ENCODE results near the gene AOAH. TPM values are rescaled to one million over a fixed set of nuclear protein-coding genes. Genes with fewer than 3 reads are reported as not detected.
A peak's percentile ranks its signal among the peaks of the same experiment; 100 is the strongest.
"Not testable (repeated sequence)": the region's sequence is repeated elsewhere in the genome, so short reads cannot be mapped to it uniquely, and the experiment has no call there.

Gene AOAH
- total and polyA plus RNA-seq, 2 experiments from 2014 or later: not detected

GRCh38 chr7:36473454-36474282 lies 250.6 kb downstream of the AOAH start:
- Histone ChIP-seq H3F3A (ENCODE audit: insufficient read depth) (0 out of 2 replicates have a peak, but pooled peaks cover 2% of the 10 kb centered on the region), H2AFZ (no peak overlapping the region), H3K4me3 (no peak overlapping the region), H3K9me2 (ENCODE audit: insufficient read depth) (no peaks in the 10 kb centered on the region), H3K9me3 (ENCODE audit: low read depth) (no peaks in the 10 kb centered on the region), H4K20me1 (ENCODE audit: insufficient read depth) (no peaks in the 10 kb centered on the region), H3K4me1 (ENCODE audit: insufficient read depth) (no peaks in the 10 kb centered on the region), H3K36me3 (ENCODE audit: low read depth) (no peaks in the 10 kb centered on the region), H3K4me2 (ENCODE audit: unreplicated experiment) (no peak overlapping the region), H3K27ac (no peak overlapping the region), H3K27me3 (replicated peaks; ENCODE audit: insufficient read depth) (0 out of 2 replicates have a peak, but pooled peaks cover 3% of the 10 kb centered on the region), H3K9ac (no peak overlapping the region), H3K79me2 (ENCODE audit: insufficient read depth) (no peaks in the 10 kb centered on the region)
- peak; percentile 51 for DNase-seq
- in situ Hi-C loops (cut with MboI): no loop called here
- WGBS, 2 experiments (ENCODE audit: low coverage in 1 of 2, low lambda C conversion rate in 2 of 2, missing lambda C conversion rate in 2 of 2): 48 to 53% methylated on average over 11 to 12 of the region's 12 CpGs
- no peak for TF ChIP-seq EZH2phosphoT487 (IDR thresholded peaks at IDR 0.05; ENCODE audit: insufficient read depth, low read depth)
- TF ChIP-seq EZH2 (IDR thresholded peaks at IDR 0.05; ENCODE audit: insufficient read depth, poor library complexity, severe bottlenecking): no peak

GRCh38 chr7:36472141-36472729 lies 252.1 kb downstream of the AOAH start:
- H3K9ac ChIP-seq: no peak overlapping the region
- H2AFZ ChIP-seq: no peak overlapping the region
- no peak overlapping the region for H3K4me2 ChIP-seq (ENCODE audit: unreplicated experiment)
- 0 out of 2 replicates have a peak, but pooled peaks cover 3% of the 10 kb centered on the region for H3K27me3 ChIP-seq (replicated peaks; ENCODE audit: insufficient read depth)
- H3K9me2 ChIP-seq (ENCODE audit: insufficient read depth): no peaks in the 10 kb centered on the region
- H3K9me3 ChIP-seq (ENCODE audit: low read depth): no peaks in the 10 kb centered on the region
- in situ Hi-C loops (cut with MboI): no loop called here
- 63 to 67% methylated on average over 3 of the region's 3 CpGs for WGBS, 2 experiments (ENCODE audit: low coverage in 1 of 2, low lambda C conversion rate in 2 of 2, missing lambda C conversion rate in 2 of 2)
- no peaks in the 10 kb centered on the region for H3K4me1 ChIP-seq (ENCODE audit: insufficient read depth)
- H3K27ac ChIP-seq: no peak overlapping the region
- H3K4me3 ChIP-seq: no peak overlapping the region
- DNase-seq: no peak
- H4K20me1 ChIP-seq (ENCODE audit: insufficient read depth): no peaks in the 10 kb centered on the region
- 0 out of 2 replicates have a peak, but pooled peaks cover 3% of the 10 kb centered on the region for H3F3A ChIP-seq (ENCODE audit: insufficient read depth)
- no peaks in the 10 kb centered on the region for H3K79me2 ChIP-seq (ENCODE audit: insufficient read depth)
- no peaks in the 10 kb centered on the region for H3K36me3 ChIP-seq (ENCODE audit: low read depth)
- TF ChIP-seq EZH2phosphoT487 (IDR thresholded peaks at IDR 0.05; ENCODE audit: insufficient read depth, low read depth) (no peak), EZH2 (IDR thresholded peaks at IDR 0.05; ENCODE audit: insufficient read depth, poor library complexity, severe bottlenecking) (no peak)

GRCh38 chr7:36469236-36469635 lies 255.1 kb downstream of the AOAH start:
- Histone ChIP-seq H3K27me3 (replicated peaks; ENCODE audit: insufficient read depth) (peaks cover 6% of the 10 kb centered on the region; the same call in 1 of the 2 replicates), H3K4me2 (ENCODE audit: unreplicated experiment) (no peak overlapping the region), H4K20me1 (ENCODE audit: insufficient read depth) (no peaks in the 10 kb centered on the region), H3K4me1 (ENCODE audit: insufficient read depth) (no peaks in the 10 kb centered on the region), H3K9me2 (ENCODE audit: insufficient read depth) (no peaks in the 10 kb centered on the region), H3F3A (ENCODE audit: insufficient read depth) (0 out of 2 replicates have a peak, but pooled peaks cover 3% of the 10 kb centered on the region), H3K27ac (no peak overlapping the region), H3K9me3 (ENCODE audit: low read depth) (no peaks in the 10 kb centered on the region), H3K9ac (no peak overlapping the region), H2AFZ (no peak overlapping the region), H3K36me3 (ENCODE audit: low read depth) (no peaks in the 10 kb centered on the region), H3K79me2 (ENCODE audit: insufficient read depth) (no peaks in the 10 kb centered on the region), H3K4me3 (no peak overlapping the region)
- in situ Hi-C loops (cut with MboI): no loop called here
- DNase-seq: no peak
- TF ChIP-seq EZH2phosphoT487 (IDR thresholded peaks at IDR 0.05; ENCODE audit: insufficient read depth, low read depth) (no peak), EZH2 (IDR thresholded peaks at IDR 0.05; ENCODE audit: insufficient read depth, poor library complexity, severe bottlenecking) (no peak)

GRCh38 chr7:36468370-36469101 lies 255.8 kb downstream of the AOAH start:
- H3K4me2 ChIP-seq (ENCODE audit: unreplicated experiment): no peak overlapping the region
- in situ Hi-C loops (cut with MboI): no loop called here

GRCh38 chr7:36466001-36466400 lies 258.3 kb downstream of the AOAH start:
- in situ Hi-C loops (cut with MboI): not testable (repeated sequence)

More at GRCh38 chr7:36468370-36469101, 255.8 kb downstream of the AOAH start:
- Histone ChIP-seq H3K79me2 (ENCODE audit: insufficient read depth) (no peaks in the 10 kb centered on the region), H3K9me2 (ENCODE audit: insufficient read depth) (no peaks in the 10 kb centered on the region), H2AFZ (no peak overlapping the region), H3K9ac (no peak overlapping the region), H3K27ac (no peak overlapping the region), H3K4me1 (ENCODE audit: insufficient read depth) (no peaks in the 10 kb centered on the region), H3K4me3 (no peak overlapping the region), H3F3A (ENCODE audit: insufficient read depth) (0 out of 2 replicates have a peak, but pooled peaks cover 3% of the 10 kb centered on the region), H3K9me3 (ENCODE audit: low read depth) (no peaks in the 10 kb centered on the region), H3K27me3 (replicated peaks; ENCODE audit: insufficient read depth) (peaks cover 13% of the 10 kb centered on the region; the same call in 1 of the 2 replicates), H4K20me1 (ENCODE audit: insufficient read depth) (no peaks in the 10 kb centered on the region), H3K36me3 (ENCODE audit: low read depth) (no peaks in the 10 kb centered on the region)
- peak; percentile 28 for DNase-seq
- no peak for TF ChIP-seq EZH2 (IDR thresholded peaks at IDR 0.05; ENCODE audit: insufficient read depth, poor library complexity, severe bottlenecking)
- TF ChIP-seq EZH2phosphoT487 (IDR thresholded peaks at IDR 0.05; ENCODE audit: insufficient read depth, low read depth): no peak
- 48 to 52% methylated on average over 2 of the region's 2 CpGs for WGBS, 2 experiments (ENCODE audit: low coverage in 1 of 2, low lambda C conversion rate in 2 of 2, missing lambda C conversion rate in 2 of 2)

More at GRCh38 chr7:36466001-36466400, 258.3 kb downstream of the AOAH start:
- H3F3A ChIP-seq (ENCODE audit: insufficient read depth); H3K36me3 ChIP-seq (ENCODE audit: low read depth); DNase-seq; H2AFZ ChIP-seq; H4K20me1 ChIP-seq (ENCODE audit: insufficient read depth); H3K27ac ChIP-seq; H3K4me1 ChIP-seq (ENCODE audit: insufficient read depth); H3K79me2 ChIP-seq (ENCODE audit: insufficient read depth); H3K9ac ChIP-seq; H3K4me2 ChIP-seq (ENCODE audit: unreplicated experiment); H3K9me2 ChIP-seq (ENCODE audit: insufficient read depth); H3K9me3 ChIP-seq (ENCODE audit: low read depth); H3K4me3 ChIP-seq: not testable (repeated sequence)
- peaks cover 13% of the 10 kb centered on the region; the same call in 1 of the 2 replicates for H3K27me3 ChIP-seq (replicated peaks; ENCODE audit: insufficient read depth)
- WGBS, 2 experiments (ENCODE audit: low coverage in 1 of 2, low lambda C conversion rate in 2 of 2, missing lambda C conversion rate in 2 of 2): 66 to 69% methylated on average over 5 of the region's 5 CpGs

All from GM23248 (cell line).